Brain microvascular endothelial cell (primary cell): ENCODE data around the gene TXK.
A peak's percentile ranks its signal among the peaks of the same experiment; 100 is the strongest.

Experiments used
- DNase-seq: peaks from one replicate; pipeline ENCODE4 v3.0.0-alpha.2; 2020
- H3K27ac ChIP-seq: fragments of 250-450 bp; sonication (Bioruptor Pico); 2 replicates; pipeline ENCODE4 v1.5.1; 2020; ENCODE audit warnings: mild to moderate bottlenecking, moderate library complexity
- H3K27me3 ChIP-seq: fragments of 250-450 bp; sonication (Bioruptor Pico); replicated peaks from 2 replicates; pipeline ENCODE4 v1.5.1; 2020; ENCODE audit warnings: mild to moderate bottlenecking
- H3K36me3 ChIP-seq: fragments of 250-450 bp; sonication (Bioruptor Pico); replicated peaks from 2 replicates; pipeline ENCODE4 v1.5.1; 2020; ENCODE audit warnings: mild to moderate bottlenecking
- H3K4me3 ChIP-seq: 2 replicates; pipeline ENCODE4 v1.5.1; 2011; ENCODE audit warnings: low read depth, mild to moderate bottlenecking, control low read depth, low read length, moderate library complexity
- in situ Hi-C: cut with HindIII; loops from 2 replicates; pipeline ENCODE4 v1.10.0; 2017; ENCODE audit warnings: low sequenced_read_pairs, low pct_ligation_motif_present
- TF ChIP-seq, protein P1 (sequence below): IDR thresholded peaks from 2 replicates; pipeline ENCODE4 v1.5.1; 2011; ENCODE audit warnings: low read depth, mild to moderate bottlenecking, moderate library complexity, low read length, control low read depth, inconsistent platforms; ENCODE audit errors: missing control alignments

The TXK gene

DNA sequence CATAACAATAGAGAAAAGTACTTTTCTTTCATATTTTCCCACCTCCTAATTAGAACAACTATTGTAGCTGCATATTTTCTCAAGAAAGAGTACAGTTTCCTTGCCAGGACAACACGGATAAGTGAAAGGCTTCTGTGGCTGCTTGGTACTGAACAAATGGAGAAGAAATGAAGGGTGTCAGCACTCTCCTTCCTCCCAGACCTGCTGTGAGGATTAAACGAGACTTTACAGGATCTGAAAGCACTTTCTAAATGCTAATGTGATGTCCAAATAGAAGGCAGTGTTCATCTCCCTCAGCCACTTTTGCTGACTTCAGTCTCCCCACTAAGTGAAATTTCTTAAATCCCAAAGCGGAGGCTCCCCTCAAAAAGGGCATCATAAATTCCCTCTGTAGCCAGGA is 103.6 kb downstream of the TXK start:
- no peak overlapping the region for H3K4me3 ChIP-seq
- DNase-seq = no peak
- no peaks in the 10 kb centered on the region for H3K36me3 ChIP-seq
- H3K27ac ChIP-seq = no peak overlapping the region
- in situ Hi-C loops = no loop called here
- H3K27me3 ChIP-seq = no peaks in the 10 kb centered on the region
- TF ChIP-seq, protein P1, sequence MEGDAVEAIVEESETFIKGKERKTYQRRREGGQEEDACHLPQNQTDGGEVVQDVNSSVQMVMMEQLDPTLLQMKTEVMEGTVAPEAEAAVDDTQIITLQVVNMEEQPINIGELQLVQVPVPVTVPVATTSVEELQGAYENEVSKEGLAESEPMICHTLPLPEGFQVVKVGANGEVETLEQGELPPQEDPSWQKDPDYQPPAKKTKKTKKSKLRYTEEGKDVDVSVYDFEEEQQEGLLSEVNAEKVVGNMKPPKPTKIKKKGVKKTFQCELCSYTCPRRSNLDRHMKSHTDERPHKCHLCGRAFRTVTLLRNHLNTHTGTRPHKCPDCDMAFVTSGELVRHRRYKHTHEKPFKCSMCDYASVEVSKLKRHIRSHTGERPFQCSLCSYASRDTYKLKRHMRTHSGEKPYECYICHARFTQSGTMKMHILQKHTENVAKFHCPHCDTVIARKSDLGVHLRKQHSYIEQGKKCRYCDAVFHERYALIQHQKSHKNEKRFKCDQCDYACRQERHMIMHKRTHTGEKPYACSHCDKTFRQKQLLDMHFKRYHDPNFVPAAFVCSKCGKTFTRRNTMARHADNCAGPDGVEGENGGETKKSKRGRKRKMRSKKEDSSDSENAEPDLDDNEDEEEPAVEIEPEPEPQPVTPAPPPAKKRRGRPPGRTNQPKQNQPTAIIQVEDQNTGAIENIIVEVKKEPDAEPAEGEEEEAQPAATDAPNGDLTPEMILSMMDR = no peak

- TF ChIP-seq, protein P1 = no peak
- in situ Hi-C loops = no loop called here
- no peak overlapping the region for H3K4me3 ChIP-seq
Measured at GRCh38 chr4:48028696-48029095, 105.4 kb downstream of the TXK start.

DNA sequence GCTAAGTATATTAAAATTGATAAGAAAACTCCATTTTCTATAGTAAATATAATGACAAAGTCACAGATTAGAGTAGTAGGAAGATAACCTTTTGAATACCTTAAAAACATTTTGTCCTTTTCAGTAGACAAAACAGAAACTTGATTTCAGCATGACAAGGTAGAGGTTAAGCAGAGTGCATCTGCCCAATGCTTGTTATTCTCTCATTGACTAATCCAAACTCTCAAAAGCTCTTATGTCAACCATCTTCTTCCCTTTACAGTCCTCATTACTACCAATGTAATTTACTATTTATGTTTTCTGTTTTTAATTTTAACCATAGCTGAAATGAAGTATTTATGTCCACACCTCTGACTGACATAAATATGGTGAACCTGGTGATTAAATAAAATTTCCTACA is 106.4 kb downstream of the TXK start:
- Histone ChIP-seq H3K36me3 (no peaks in the 10 kb centered on the region), H3K27me3 (no peaks in the 10 kb centered on the region), H3K4me3 (no peak overlapping the region), H3K27ac (no peak overlapping the region)
- in situ Hi-C loops = no loop called here
- TF ChIP-seq, protein P1 = no peak
- no peak for DNase-seq

More at GRCh38 chr4:48028696-48029095, 105.4 kb downstream of the TXK start:
- no peaks in the 10 kb centered on the region for H3K27me3 ChIP-seq
- H3K36me3 ChIP-seq = no peaks in the 10 kb centered on the region
- H3K27ac ChIP-seq = no peak overlapping the region
- no peak for DNase-seq

GRCh38 chr4:48025005-48025404 is 109.0 kb downstream of the TXK start:
- Histone ChIP-seq H3K4me3 (no peak overlapping the region), H3K27ac (peak overlapping the region; percentile 13), H3K27me3 (no peaks in the 10 kb centered on the region), H3K36me3 (no peaks in the 10 kb centered on the region)
- in situ Hi-C loops = no loop called here
- DNase-seq = peak; percentile 55
- TF ChIP-seq, protein P1 = no peak

DNA sequence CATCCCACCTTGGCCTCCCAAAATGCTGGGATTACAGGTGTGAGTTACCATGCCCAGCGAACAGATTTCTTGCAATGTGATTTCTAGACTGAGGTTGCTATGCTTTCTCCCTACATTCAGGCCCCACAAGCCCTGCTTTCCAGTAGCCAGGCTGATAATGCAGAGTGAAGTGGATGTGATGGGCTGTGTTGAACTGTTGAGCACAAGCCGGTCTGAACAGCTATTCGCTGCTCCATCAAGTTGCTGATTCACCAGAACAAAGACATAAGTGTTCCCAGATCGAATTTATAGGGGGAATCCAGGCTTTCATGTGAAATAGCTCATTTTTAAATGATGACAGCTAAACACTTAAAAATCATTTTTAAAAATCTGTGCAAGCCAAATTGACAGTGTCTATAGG is 109.5 kb downstream of the TXK start:
- in situ Hi-C loops = no loop called here
- no peaks in the 10 kb centered on the region for H3K36me3 ChIP-seq
- H3K4me3 ChIP-seq = no peak overlapping the region
- peak overlapping the region; percentile 13 for H3K27ac ChIP-seq
- DNase-seq = no peak
- H3K27me3 ChIP-seq = no peaks in the 10 kb centered on the region
- TF ChIP-seq, protein P1 = no peak

GRCh38 chr4:48022192-48022799 is 111.8 kb downstream of the TXK start:
- no peak overlapping the region for H3K4me3 ChIP-seq
- no peak for DNase-seq
- H3K36me3 ChIP-seq = no peaks in the 10 kb centered on the region
- no peak overlapping the region for H3K27ac ChIP-seq
- TF ChIP-seq, protein P1 = no peak
- in situ Hi-C loops = no loop called here
- no peaks in the 10 kb centered on the region for H3K27me3 ChIP-seq
